Measurements from ENCODE around the gene PAMR1. TPM values are rescaled to one million over a fixed set of nuclear protein-coding genes. Genes with fewer than 3 reads are reported as not detected.

Gene PAMR1
- total and polyA plus RNA-seq, 2 of the 8 experiments (the other 6 are each of a cell fraction or from before 2014, with no cell fraction given), result 3.0 to 6.9 TPM

GRCh38 chr11:35501776-35502175 is 23.6 kb downstream of the PAMR1 start:
- Histone ChIP-seq H3K79me1 (ENCODE audit: low read depth, low read length) (no peaks in the 10 kb centered on the region), H3K9me3 (ENCODE audit: insufficient read depth in 2 of 2, low read depth in 1 of 2, low read length in 1 of 2) (peaks cover 0 to 8% of the 10 kb centered on the region in 2 experiments; a peak in 1 of 4 replicates), H3K27me3 (replicated peaks in 1 of 4; ENCODE audit: control insufficient read depth in 3 of 4, extremely low read depth in 1 of 4, insufficient read depth in 3 of 4, low read length in 3 of 4) (peaks cover 0 to 2% (median 0%) of the 10 kb centered on the region in 4 experiments; a peak in 3 of 7 replicates), H3K36me3 (ENCODE audit: control insufficient read depth in 2 of 4, insufficient read depth in 4 of 4, low read length in 3 of 4) (no peaks in the 10 kb centered on the region), H3K23ac (ENCODE audit: insufficient read length) (no peak overlapping the region), H3K4me2 (ENCODE audit: insufficient read depth in 1 of 2, low read depth in 2 of 2, low read length in 2 of 2) (no peak overlapping the region), H4K5ac (ENCODE audit: insufficient read length, low read depth, low read length) (no peak overlapping the region), H4K20me1 (replicated peaks in 1 of 2; ENCODE audit: control insufficient read depth in 1 of 2, insufficient read depth in 2 of 2, low read length in 2 of 2) (no peaks in the 10 kb centered on the region), H4K8ac (ENCODE audit: extremely low read depth, insufficient read depth, low read length) (no peak overlapping the region), H3K4ac (replicated peaks; ENCODE audit: insufficient read length, low read depth, low read length) (no peak overlapping the region), H3K4me3 (ENCODE audit: extremely low read depth in 1 of 4, insufficient read depth in 2 of 4, low read depth in 3 of 4, low read length in 4 of 4) (no peak overlapping the region), H2BK12ac (ENCODE audit: low read depth, low read length) (no peak overlapping the region), H2AFZ (ENCODE audit: low read length) (no peak overlapping the region), H3K79me2 (ENCODE audit: control insufficient read depth in 1 of 2, insufficient read depth in 2 of 2, low read length in 2 of 2) (no peaks in the 10 kb centered on the region), H3K4me1 (replicated peaks in 1 of 4; ENCODE audit: control insufficient read depth in 3 of 4, insufficient read depth in 4 of 4, low read length in 3 of 4) (no peaks in the 10 kb centered on the region), H3K14ac (ENCODE audit: insufficient read length) (no peak overlapping the region), H3K9ac (replicated peaks in 1 of 4; ENCODE audit: extremely low read depth in 1 of 4, low read depth in 3 of 4, low read length in 3 of 4) (no peak overlapping the region), H2BK5ac (ENCODE audit: low read depth, low read length) (no peak overlapping the region), H2AK5ac (ENCODE audit: low read depth, low read length) (no peak overlapping the region), H2BK20ac (ENCODE audit: low read length) (no peak overlapping the region), H3K23me2 (ENCODE audit: low read depth, low read length) (no peaks in the 10 kb centered on the region), H2BK15ac (ENCODE audit: low read length) (no peak overlapping the region), H3K56ac (replicated peaks; ENCODE audit: insufficient read length, low read depth, low read length) (no peak overlapping the region), H3K27ac (ENCODE audit: low read depth, low read length) (no peak overlapping the region), H4K91ac (replicated peaks; ENCODE audit: insufficient read length, low read length) (no peak overlapping the region), H2BK120ac (replicated peaks; ENCODE audit: low read depth, low read length) (no peak overlapping the region), H3K18ac (ENCODE audit: extremely low read depth, low read length) (no peak overlapping the region)
- WGBS, 2 experiments (ENCODE audit: extremely low coverage in 1 of 2, insufficient coverage in 1 of 2, insufficient read length in 1 of 2, insufficient replicate concordance in 2 of 2, low coverage in 1 of 2, low lambda C conversion rate in 2 of 2, missing lambda C conversion rate in 1 of 2), result 78% methylated on average over 4 of the region's 4 CpGs; no CpG with 5 or more reads in 1 of the 2 experiments
- FAIRE-seq (no peak), DNase-seq (ENCODE audit: low read depth in 1 of 2, low spot score in 2 of 2) (no peak)
- CTCF ChIA-PET (ENCODE audit: partially characterized antibody), result interaction anchor here (1.2 to 1.9 kb wide), 3 partner anchors 14 to 320 kb away, joined by 3 to 7 read pairs (median 4); no protein-coding TSS in a partner anchor
- TF ChIP-seq POLR2AphosphoS5 (IDR thresholded peaks at IDR 0.05; ENCODE audit: low read depth, low read length), result no peak
- no peak for TF ChIP-seq CTBP2 (IDR thresholded peaks at IDR 0.05; ENCODE audit: borderline replicate concordance, insufficient read depth, insufficient read length, low read length)
- TF ChIP-seq POU5F1 (IDR thresholded peaks at IDR 0.05; ENCODE audit: low read depth, low read length), result no peak
- POLR2A ChIA-PET (ENCODE audit: partially characterized antibody), result no interaction called here

All from H1 (cell line).